H9 (cell line): ENCODE results near the gene RAB24. TPM values are rescaled to one million over a fixed set of nuclear protein-coding genes. Genes with fewer than 3 reads are reported as not detected.

Experiments used
- DNase-seq: peaks from one replicate; pipeline ENCODE4 v3.0.0-alpha.2; 2017
- H2AFZ ChIP-seq: one replicate; pipeline ENCODE4 v1.6.1; 2013; ENCODE audit warnings: mild to moderate bottlenecking, low read length, control low read depth, moderate library complexity
- H2AK5ac ChIP-seq: 2 replicates; pipeline ENCODE4 v1.6.1; 2013; ENCODE audit warnings: low read length, control low read depth, mixed read lengths; ENCODE audit not compliant: insufficient read length
- H2BK120ac ChIP-seq: one replicate; pipeline ENCODE4 v1.6.1; 2013; ENCODE audit warnings: low read depth, mild to moderate bottlenecking, low read length, control low read depth, inconsistent platforms; ENCODE audit not compliant: poor library complexity, severe bottlenecking
- H2BK12ac ChIP-seq: 2 replicates; pipeline ENCODE4 v1.6.1; 2013; ENCODE audit warnings: low read length, control low read depth, mixed read lengths, low read depth; ENCODE audit not compliant: insufficient read length
- H2BK15ac ChIP-seq: 2 replicates; pipeline ENCODE4 v1.6.1; 2013; ENCODE audit warnings: low read depth, low read length, control low read depth
- H2BK20ac ChIP-seq: one replicate; pipeline ENCODE4 v1.6.1; 2013; ENCODE audit warnings: low read depth, mild to moderate bottlenecking, low read length, control low read depth, inconsistent platforms; ENCODE audit not compliant: poor library complexity, severe bottlenecking
- H2BK5ac ChIP-seq: 2 replicates; pipeline ENCODE4 v1.6.1; 2013; ENCODE audit warnings: low read length, control low read depth, mixed read lengths; ENCODE audit not compliant: insufficient read length
- H3K14ac ChIP-seq: 2 replicates; pipeline ENCODE4 v1.6.1; 2013; ENCODE audit warnings: low read length, control low read depth; ENCODE audit not compliant: insufficient read depth
- H3K18ac ChIP-seq: 2 replicates; pipeline ENCODE4 v1.6.1; 2013; ENCODE audit warnings: low read depth, mild to moderate bottlenecking, mixed read lengths, low read length, control low read depth; ENCODE audit not compliant: insufficient read length
- H3K23ac ChIP-seq: 2 replicates; pipeline ENCODE4 v1.6.1; 2013; ENCODE audit warnings: low read length, control low read depth, mixed read lengths, low read depth; ENCODE audit not compliant: insufficient read length
- H3K23me2 ChIP-seq: 2 replicates; pipeline ENCODE4 v1.6.1; 2013; ENCODE audit warnings: low read depth, mild to moderate bottlenecking, mixed read lengths, low read length, control low read depth; ENCODE audit not compliant: insufficient read length, poor library complexity, severe bottlenecking
- H3K27ac ChIP-seq: 2 replicates; pipeline ENCODE4 v1.5.1; 2013; ENCODE audit warnings: low read length, control low read depth, mixed read lengths, low read depth; ENCODE audit not compliant: insufficient read length
- H3K27me3 ChIP-seq: 2 replicates; pipeline ENCODE4 v1.6.1; 2013; ENCODE audit warnings: low read length, control low read depth, inconsistent platforms; ENCODE audit not compliant: insufficient read depth
- H3K4ac ChIP-seq: 2 replicates; pipeline ENCODE4 v1.6.1; 2013; ENCODE audit warnings: low read depth, mild to moderate bottlenecking, control low read depth, inconsistent platforms, low read length, moderate library complexity
- H3K4me1 ChIP-seq: 2 replicates; pipeline ENCODE4 v1.6.1; 2013; ENCODE audit warnings: low read length, control low read depth, inconsistent platforms; ENCODE audit not compliant: insufficient read depth
- H3K4me2 ChIP-seq: 2 replicates; pipeline ENCODE4 v1.6.1; 2013; ENCODE audit warnings: low read length, control low read depth, mixed read lengths; ENCODE audit not compliant: insufficient read length, insufficient read depth
- H3K56ac ChIP-seq: 2 replicates; pipeline ENCODE4 v1.6.1; 2013; ENCODE audit warnings: low read depth, mild to moderate bottlenecking, mixed read lengths, low read length, control low read depth; ENCODE audit not compliant: insufficient read length
- H3K79me1 ChIP-seq: 2 replicates; pipeline ENCODE4 v1.6.1; 2013; ENCODE audit warnings: low read depth, mild to moderate bottlenecking, moderate library complexity, low read length, control low read depth, inconsistent platforms; ENCODE audit not compliant: insufficient read depth, poor library complexity, severe bottlenecking
- H3K79me2 ChIP-seq: 2 replicates; pipeline ENCODE4 v1.6.1; 2013; ENCODE audit warnings: low read length, control low read depth, inconsistent platforms; ENCODE audit not compliant: insufficient read depth
- H3K9ac ChIP-seq: 2 replicates; pipeline ENCODE4 v1.6.1; 2013; ENCODE audit warnings: low read length, control low read depth, mixed read lengths; ENCODE audit not compliant: insufficient read length; ENCODE audit errors: extremely low read depth
- H3K9me3 ChIP-seq: one replicate; pipeline ENCODE4 v1.6.1; 2013; ENCODE audit warnings: low read depth, low read length, inconsistent platforms; ENCODE audit not compliant: control insufficient read depth
- H3T11ph ChIP-seq: one replicate; pipeline ENCODE4 v1.6.1; 2013; ENCODE audit warnings: mild to moderate bottlenecking, low read length, control low read depth, inconsistent platforms
- H4K20me1 ChIP-seq: one replicate; pipeline ENCODE4 v1.6.1; 2013; ENCODE audit not compliant: control insufficient read depth, insufficient read length, insufficient read depth
- H4K5ac ChIP-seq: 2 replicates; pipeline ENCODE4 v1.6.1; 2013; ENCODE audit warnings: low read depth, mild to moderate bottlenecking, mixed read lengths, low read length, control low read depth; ENCODE audit not compliant: insufficient read length
- H4K8ac ChIP-seq: replicated peaks from 2 replicates; pipeline ENCODE4 v1.6.1; 2013; ENCODE audit warnings: low read length, control low read depth, mixed read lengths, low read depth; ENCODE audit not compliant: insufficient read length
- H4K91ac ChIP-seq: 2 replicates; pipeline ENCODE4 v1.6.1; 2013; ENCODE audit warnings: low read depth, mild to moderate bottlenecking, moderate library complexity, mixed read lengths, low read length, control low read depth; ENCODE audit not compliant: insufficient read length
- H3K27ac Mint-ChIP-seq, 3 experiments: 2 replicates in 2 of 3; 3 replicates in 1 of 3; pipeline ENCODE4 v1.8.0; 2020 to 2021; ENCODE audit warnings: mixed read lengths in 3 of 3, mild to moderate bottlenecking in 1 of 3, moderate library complexity in 1 of 3
- H3K27me3 Mint-ChIP-seq: 2 replicates; pipeline ENCODE4 v1.8.0; 2021; ENCODE audit warnings: low read depth, mild to moderate bottlenecking, moderate library complexity, mixed read lengths
- H3K36me3 Mint-ChIP-seq, 3 experiments: 2 replicates in 2 of 3; 3 replicates in 1 of 3; pipeline ENCODE4 v1.8.0; 2020 to 2021; ENCODE audit warnings: low read depth in 3 of 3, mixed read lengths in 3 of 3; ENCODE audit not compliant: insufficient read depth in 1 of 3
- H3K4me1 Mint-ChIP-seq, 2 experiments: 2 replicates each; pipeline ENCODE4 v1.8.0; 2020; ENCODE audit warnings: mixed read lengths in 2 of 2
- H3K4me3 Mint-ChIP-seq, 2 experiments: 2 replicates in 1 of 2; 3 replicates in 1 of 2; pipeline ENCODE4 v1.8.0; 2020 to 2021; ENCODE audit warnings: mild to moderate bottlenecking in 2 of 2, mixed read lengths in 2 of 2, moderate library complexity in 1 of 2
- H3K9me3 Mint-ChIP-seq, 2 experiments: 2 replicates in 1 of 2; 3 replicates in 1 of 2; pipeline ENCODE4 v1.8.0; 2020; ENCODE audit warnings: mild to moderate bottlenecking in 2 of 2, mixed read lengths in 2 of 2, moderate library complexity in 1 of 2
- CTCF ChIP-seq: fragments of 200-600 bp; sonication (generic); conservative IDR thresholded peaks from 3 replicates; pipeline ENCODE4 v1.8.0; 2021; ENCODE audit warnings: antibody characterized with exemption, mild to moderate bottlenecking
- WGBS: extraction: QIAGEN DNeasy Blood & Tissue Kit; methylation state at CpG from one replicate; pipeline ENCODE4 v1.1.7; 2013; ENCODE audit warnings: missing lambda C conversion rate, low lambda C conversion rate, mixed read lengths; ENCODE audit not compliant: insufficient read length; ENCODE audit errors: extremely low coverage; 5-methylcytosine and 5-hydroxymethylcytosine counted together
- total RNA-seq: library from RNA; stranded (reverse); gene quantifications from 2 replicates; pipeline ENCODE4 v1.2.1, GENCODE V29; 2021

Gene RAB24
- total RNA-seq, 1 experiment from 2014 or later: 17.6 TPM

GRCh38 chr5:177288191-177288590 lies 15.3 kb downstream of the RAB24 start:
- Mint-ChIP-seq H3K4me3 (no peak overlapping the region), H3K27me3 (no peaks in the 10 kb centered on the region), H3K36me3 (peaks cover 37 to 93% (median 75%) of the 10 kb centered on the region in 3 experiments; a peak in 6 of 7 replicates), H3K9me3 (no peaks in the 10 kb centered on the region), H3K4me1 (no peaks in the 10 kb centered on the region), H3K27ac (no peak overlapping the region)
- Histone ChIP-seq H4K20me1 (no peaks in the 10 kb centered on the region), H2AK5ac (no peak overlapping the region), H3K9ac (no peak overlapping the region), H3K4ac (no peak overlapping the region), H2BK15ac (no peak overlapping the region), H4K91ac (no peak overlapping the region), H3K18ac (no peak overlapping the region), H4K5ac (no peak overlapping the region), H3K79me1 (no peaks in the 10 kb centered on the region), H3K27me3 (no peaks in the 10 kb centered on the region), H4K8ac (no peak overlapping the region), H3K4me1 (no peaks in the 10 kb centered on the region), H3K14ac (no peak overlapping the region), H3K23ac (no peak overlapping the region), H3K27ac (no peak overlapping the region), H2BK12ac (no peak overlapping the region), H2AFZ (no peak overlapping the region), H3K79me2 (no peaks in the 10 kb centered on the region; the same call in 1 of the 2 replicates), H2BK120ac (no peak overlapping the region), H2BK5ac (no peak overlapping the region), H3K23me2 (no peaks in the 10 kb centered on the region), H3K4me2 (no peak overlapping the region), H3K9me3 (no peaks in the 10 kb centered on the region), H3T11ph (no peak overlapping the region), H2BK20ac (no peak overlapping the region), H3K56ac (no peak overlapping the region)
- no peak for DNase-seq
- no peak for TF ChIP-seq CTCF
- WGBS: no CpG with 5 or more reads among the region's 2 CpGs
